ENCODE measurements around the gene PCDHGA8. TPM values are rescaled to one million over a fixed set of nuclear protein-coding genes. Genes with fewer than 3 reads are reported as not detected.
"Not testable (repeated sequence)": the region's sequence is repeated elsewhere in the genome, so short reads cannot be mapped to it uniquely, and the experiment has no call there.

The PCDHGA8 gene
- total RNA-seq, 1 donor from 2014 or later, result 8.5 TPM

DNA sequence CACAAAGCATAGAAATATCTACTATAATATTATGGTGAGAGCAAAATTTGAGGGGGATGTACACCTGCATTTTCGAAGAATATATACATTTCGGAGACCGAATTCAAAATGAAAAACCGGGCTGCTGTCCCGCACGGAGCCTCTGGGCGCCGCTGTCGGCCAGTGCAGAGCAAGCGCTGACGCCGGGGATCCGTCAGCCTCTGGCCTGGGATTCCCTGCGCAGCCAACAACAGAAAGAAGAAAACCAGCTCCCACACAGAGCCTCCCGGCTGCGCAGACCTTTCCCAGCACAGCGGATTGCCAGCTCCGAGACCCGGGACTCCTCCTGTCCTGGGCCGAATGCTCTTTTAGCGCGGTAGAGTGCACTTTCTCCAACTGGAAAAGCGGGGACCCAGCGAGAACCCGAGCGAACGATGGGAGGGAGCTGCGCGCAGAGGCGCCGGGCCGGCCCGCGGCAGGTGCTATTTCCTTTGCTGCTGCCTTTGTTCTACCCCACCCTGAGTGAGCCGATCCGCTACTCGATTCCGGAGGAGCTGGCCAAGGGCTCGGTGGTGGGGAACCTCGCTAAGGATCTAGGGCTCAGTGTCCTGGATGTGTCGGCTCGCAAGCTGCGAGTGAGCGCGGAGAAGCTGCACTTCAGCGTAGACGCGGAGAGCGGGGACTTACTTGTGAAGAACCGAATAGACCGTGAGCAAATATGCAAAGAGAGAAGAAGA lies 15.5 kb downstream of the PCDHGA8 start, which contains the start of gene PCDHGB6:
PCDHGB6 (plus strand) TSS at position 232 of the 716 bp plus-strand sequence; CDS start at position 414, 182 bp downstream.
- intact Hi-C loops (cut with micrococcal nuclease); H3K27me3 ChIP-seq (ENCODE audit: low read depth): not testable (repeated sequence)
- Histone ChIP-seq H3K36me3 (peaks cover 54% of the 10 kb centered on the region), H3K9me3 (replicated peaks) (peaks cover 100% of the 10 kb centered on the region), H3K4me3 (peak within 1 kb of the TSS; percentile 58), H3K4me1 (peaks cover 22% of the 10 kb centered on the region), H3K27ac (replicated peaks) (peak within 1 kb of the TSS; percentile 68)
- DNase-seq, result peak; percentile 52
- TF ChIP-seq, protein P1, sequence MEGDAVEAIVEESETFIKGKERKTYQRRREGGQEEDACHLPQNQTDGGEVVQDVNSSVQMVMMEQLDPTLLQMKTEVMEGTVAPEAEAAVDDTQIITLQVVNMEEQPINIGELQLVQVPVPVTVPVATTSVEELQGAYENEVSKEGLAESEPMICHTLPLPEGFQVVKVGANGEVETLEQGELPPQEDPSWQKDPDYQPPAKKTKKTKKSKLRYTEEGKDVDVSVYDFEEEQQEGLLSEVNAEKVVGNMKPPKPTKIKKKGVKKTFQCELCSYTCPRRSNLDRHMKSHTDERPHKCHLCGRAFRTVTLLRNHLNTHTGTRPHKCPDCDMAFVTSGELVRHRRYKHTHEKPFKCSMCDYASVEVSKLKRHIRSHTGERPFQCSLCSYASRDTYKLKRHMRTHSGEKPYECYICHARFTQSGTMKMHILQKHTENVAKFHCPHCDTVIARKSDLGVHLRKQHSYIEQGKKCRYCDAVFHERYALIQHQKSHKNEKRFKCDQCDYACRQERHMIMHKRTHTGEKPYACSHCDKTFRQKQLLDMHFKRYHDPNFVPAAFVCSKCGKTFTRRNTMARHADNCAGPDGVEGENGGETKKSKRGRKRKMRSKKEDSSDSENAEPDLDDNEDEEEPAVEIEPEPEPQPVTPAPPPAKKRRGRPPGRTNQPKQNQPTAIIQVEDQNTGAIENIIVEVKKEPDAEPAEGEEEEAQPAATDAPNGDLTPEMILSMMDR (IDR thresholded peaks at IDR 0.05; ENCODE audit: borderline replicate concordance), result peak; percentile 72

DNA sequence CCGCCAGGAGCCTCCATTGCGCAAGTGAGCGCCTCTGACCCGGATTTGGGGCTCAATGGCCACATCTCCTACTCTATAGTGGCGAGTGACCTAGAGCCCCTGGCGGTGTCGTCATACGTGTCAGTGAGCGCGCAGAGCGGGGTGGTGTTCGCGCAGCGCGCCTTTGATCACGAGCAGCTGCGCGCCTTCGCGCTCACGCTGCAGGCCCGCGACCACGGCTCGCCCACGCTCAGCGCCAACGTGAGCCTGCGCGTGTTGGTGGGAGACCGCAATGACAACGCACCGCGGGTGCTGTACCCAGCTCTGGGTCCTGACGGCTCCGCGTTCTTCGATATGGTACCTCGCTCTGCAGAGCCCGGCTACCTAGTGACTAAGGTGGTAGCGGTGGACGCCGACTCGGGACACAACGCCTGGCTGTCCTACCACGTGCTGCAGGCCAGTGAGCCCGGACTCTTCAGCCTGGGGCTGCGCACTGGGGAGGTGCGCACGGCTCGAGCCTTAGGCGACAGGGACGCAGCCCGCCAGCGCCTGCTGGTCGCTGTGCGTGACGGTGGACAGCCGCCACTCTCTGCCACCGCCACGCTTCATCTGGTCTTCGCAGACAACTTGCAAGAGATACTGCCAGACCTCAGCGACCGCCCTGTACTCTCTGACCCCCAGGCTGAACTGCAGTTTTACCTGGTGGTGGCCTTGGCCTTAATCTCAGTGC lies 17.3 kb downstream of the PCDHGA8 start:
- intact Hi-C loops (cut with micrococcal nuclease), result loop anchor here (10.0 kb wide), 1 partner anchor 145 kb away; no protein-coding TSS in a partner anchor
- H3K27ac ChIP-seq (replicated peaks), result no peak overlapping the region
- peaks cover 36% of the 10 kb centered on the region for H3K4me1 ChIP-seq
- H3K9me3 ChIP-seq (replicated peaks), result peaks cover 100% of the 10 kb centered on the region
- TF ChIP-seq, protein P1 (IDR thresholded peaks at IDR 0.05; ENCODE audit: borderline replicate concordance), result no peak
- DNase-seq, result no peak
- no peaks in the 10 kb centered on the region for H3K27me3 ChIP-seq (ENCODE audit: low read depth)
- peaks cover 54% of the 10 kb centered on the region for H3K36me3 ChIP-seq
- no peak overlapping the region for H3K4me3 ChIP-seq

DNA sequence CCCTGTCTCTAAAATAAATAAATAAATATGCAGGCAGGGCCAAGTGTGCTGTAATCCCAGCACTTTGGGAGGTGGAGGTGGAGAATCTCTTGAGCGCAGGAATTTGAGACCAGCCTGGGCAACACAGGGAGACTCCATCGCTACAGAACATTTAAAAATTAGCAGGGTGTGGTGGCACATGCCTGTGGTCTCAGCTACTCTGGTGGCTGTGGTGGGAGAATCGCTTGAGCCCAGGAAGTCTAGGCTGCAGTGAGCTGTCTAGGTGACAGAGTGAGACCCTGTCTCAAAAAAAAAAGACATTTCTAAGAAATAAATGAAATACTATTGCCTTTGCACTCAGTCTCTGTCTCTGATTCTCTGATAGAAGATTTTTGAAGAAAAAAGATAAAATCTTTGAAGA lies 19.1 kb downstream of the PCDHGA8 start:
- no peak for DNase-seq
- intact Hi-C loops (cut with micrococcal nuclease), result loop anchor here (10.0 kb wide), 1 partner anchor 143 kb away; no protein-coding TSS in a partner anchor
- Histone ChIP-seq H3K36me3 (peaks cover 41% of the 10 kb centered on the region), H3K27me3 (ENCODE audit: low read depth) (no peaks in the 10 kb centered on the region), H3K9me3 (replicated peaks) (peaks cover 100% of the 10 kb centered on the region), H3K4me3 (no peak overlapping the region), H3K27ac (replicated peaks) (no peak overlapping the region), H3K4me1 (peaks cover 36% of the 10 kb centered on the region)
- TF ChIP-seq, protein P1 (IDR thresholded peaks at IDR 0.05; ENCODE audit: borderline replicate concordance), result no peak

DNA sequence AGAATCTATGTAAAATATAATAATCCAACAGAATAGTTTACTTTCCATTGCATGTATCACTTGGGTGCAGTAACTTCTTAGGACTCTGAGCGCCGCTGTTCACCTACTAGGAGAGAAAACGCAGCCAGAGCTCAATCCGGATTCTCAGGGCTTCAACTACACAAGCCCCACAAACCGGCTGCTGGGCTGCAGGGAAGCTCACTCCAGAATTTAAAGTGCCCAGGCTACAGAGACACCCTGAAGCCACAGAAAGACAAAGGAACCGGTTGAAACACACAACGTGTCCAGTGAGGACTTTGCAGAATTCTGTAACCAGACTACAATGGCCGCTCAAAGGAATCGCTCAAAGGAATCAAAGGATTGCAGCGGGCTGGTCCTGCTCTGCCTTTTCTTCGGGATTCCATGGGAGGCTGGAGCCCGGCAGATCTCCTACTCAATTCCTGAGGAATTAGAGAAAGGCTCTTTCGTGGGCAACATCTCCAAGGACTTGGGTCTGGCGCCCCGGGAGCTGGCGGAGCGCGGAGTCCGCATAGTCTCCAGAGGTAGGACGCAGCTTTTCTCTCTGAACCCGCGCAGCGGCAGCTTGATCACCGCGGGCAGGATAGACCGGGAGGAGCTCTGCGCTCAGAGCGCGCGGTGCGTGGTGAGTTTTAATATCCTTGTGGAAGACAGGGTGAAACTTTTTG lies 20.6 kb downstream of the PCDHGA8 start, which contains the start of gene PCDHGA10:
PCDHGA10 (plus strand) TSS at position 134 of the 686 bp plus-strand sequence; CDS start at position 323, 189 bp downstream.
- TF ChIP-seq, protein P1 (IDR thresholded peaks at IDR 0.05; ENCODE audit: borderline replicate concordance), result peak; percentile 66
- H3K36me3 ChIP-seq, result peaks cover 41% of the 10 kb centered on the region
- intact Hi-C loops (cut with micrococcal nuclease), result loop anchor here (10.0 kb wide), 1 partner anchor 142 kb away; no protein-coding TSS in a partner anchor
- no peaks in the 10 kb centered on the region for H3K27me3 ChIP-seq (ENCODE audit: low read depth)
- H3K9me3 ChIP-seq (replicated peaks), result peaks cover 99% of the 10 kb centered on the region
- H3K27ac ChIP-seq (replicated peaks), result peak within 1 kb of the TSS; percentile 50
- no peak for DNase-seq
- H3K4me1 ChIP-seq, result peaks cover 46% of the 10 kb centered on the region
- H3K4me3 ChIP-seq, result peak within 1 kb of the TSS; percentile 54

DNA sequence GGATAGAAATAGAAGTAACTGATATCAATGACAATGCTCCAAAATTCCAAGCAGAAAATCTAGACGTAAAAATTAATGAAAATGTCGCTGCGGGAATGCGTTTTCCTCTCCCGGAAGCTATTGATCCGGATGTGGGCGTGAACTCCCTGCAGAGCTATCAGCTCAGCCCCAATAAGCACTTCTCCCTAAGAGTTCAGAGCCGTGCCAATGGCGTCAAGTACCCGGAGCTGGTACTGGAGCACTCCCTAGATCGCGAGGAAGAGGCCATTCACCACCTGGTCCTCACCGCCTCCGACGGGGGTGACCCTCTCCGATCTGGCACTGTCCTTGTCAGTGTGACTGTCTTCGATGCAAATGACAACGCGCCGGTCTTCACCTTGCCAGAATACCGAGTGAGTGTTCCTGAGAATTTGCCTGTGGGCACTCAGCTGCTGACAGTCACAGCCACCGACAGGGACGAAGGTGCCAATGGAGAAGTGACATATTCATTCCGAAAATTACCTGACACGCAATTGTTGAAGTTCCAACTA lies 21.2 kb downstream of the PCDHGA8 start:
- H3K36me3 ChIP-seq, result peaks cover 44% of the 10 kb centered on the region
- intact Hi-C loops (cut with micrococcal nuclease), result loop anchor here (10.0 kb wide), 1 partner anchor 141 kb away; no protein-coding TSS in a partner anchor
- peaks cover 99% of the 10 kb centered on the region for H3K9me3 ChIP-seq (replicated peaks)
- H3K27ac ChIP-seq (replicated peaks), result peak overlapping the region; percentile 50
- DNase-seq, result no peak
- H3K27me3 ChIP-seq (ENCODE audit: low read depth), result no peaks in the 10 kb centered on the region
- TF ChIP-seq, protein P1 (IDR thresholded peaks at IDR 0.05; ENCODE audit: borderline replicate concordance), result no peak
- H3K4me3 ChIP-seq, result peak overlapping the region; percentile 54
- H3K4me1 ChIP-seq, result peaks cover 52% of the 10 kb centered on the region

DNA sequence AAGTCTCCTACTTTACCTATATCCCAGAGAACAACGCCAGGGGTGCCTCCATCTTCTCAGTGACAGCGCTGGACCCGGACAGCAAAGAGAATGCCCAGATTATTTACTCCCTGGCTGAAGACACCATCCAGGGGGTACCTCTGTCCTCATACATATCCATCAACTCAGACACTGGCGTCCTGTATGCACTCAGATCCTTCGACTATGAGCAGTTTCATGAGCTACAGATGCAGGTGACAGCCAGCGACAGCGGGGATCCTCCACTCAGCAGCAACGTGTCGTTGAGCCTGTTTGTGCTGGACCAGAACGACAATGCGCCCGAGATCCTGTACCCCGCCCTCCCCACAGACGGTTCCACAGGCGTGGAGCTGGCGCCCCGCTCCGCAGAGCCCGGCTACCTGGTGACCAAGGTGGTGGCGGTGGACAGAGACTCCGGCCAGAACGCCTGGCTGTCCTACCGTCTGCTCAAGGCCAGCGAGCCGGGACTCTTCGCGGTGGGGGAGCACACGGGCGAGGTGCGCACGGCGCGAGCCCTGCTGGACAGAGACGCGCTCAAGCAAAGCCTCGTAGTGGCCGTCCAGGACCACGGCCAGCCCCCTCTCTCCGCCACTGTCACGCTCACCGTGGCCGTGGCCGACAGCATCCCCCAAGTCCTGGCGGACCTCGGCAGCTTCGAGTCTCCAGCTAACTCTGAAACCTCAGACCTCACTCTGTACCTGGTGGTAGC lies 22.3 kb downstream of the PCDHGA8 start:
- peaks cover 49% of the 10 kb centered on the region for H3K36me3 ChIP-seq

DNA sequence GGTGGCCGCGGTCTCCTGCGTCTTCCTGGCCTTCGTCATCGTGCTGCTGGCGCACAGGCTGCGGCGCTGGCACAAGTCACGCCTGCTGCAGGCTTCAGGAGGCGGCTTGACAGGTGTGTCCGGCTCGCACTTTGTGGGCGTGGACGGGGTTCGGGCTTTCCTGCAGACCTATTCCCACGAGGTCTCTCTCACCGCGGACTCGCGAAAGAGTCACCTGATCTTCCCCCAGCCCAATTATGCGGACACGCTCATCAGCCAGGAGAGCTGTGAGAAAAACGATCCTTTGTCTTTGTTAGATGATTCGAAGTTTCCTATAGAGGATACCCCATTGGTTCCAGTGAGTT lies 22.8 kb downstream of the PCDHGA8 start:
- Histone ChIP-seq H3K36me3 (peaks cover 48% of the 10 kb centered on the region), H3K9me3 (replicated peaks) (peaks cover 99% of the 10 kb centered on the region), H3K4me1 (peaks cover 59% of the 10 kb centered on the region)
- not testable (repeated sequence) for DNase-seq; H3K27me3 ChIP-seq (ENCODE audit: low read depth); H3K4me3 ChIP-seq; H3K27ac ChIP-seq (replicated peaks)
- intact Hi-C loops (cut with micrococcal nuclease), result loop anchor here (10.0 kb wide), 1 partner anchor 140 kb away; no protein-coding TSS in a partner anchor

More for the DNA sequence above, 22.3 kb downstream of the PCDHGA8 start:
- not testable (repeated sequence) for DNase-seq; H3K27ac ChIP-seq (replicated peaks); H3K4me3 ChIP-seq; H3K27me3 ChIP-seq (ENCODE audit: low read depth)
- intact Hi-C loops (cut with micrococcal nuclease), result loop anchor here (10.0 kb wide), 1 partner anchor 140 kb away; no protein-coding TSS in a partner anchor
- H3K4me1 ChIP-seq, result peaks cover 57% of the 10 kb centered on the region
- peaks cover 99% of the 10 kb centered on the region for H3K9me3 ChIP-seq (replicated peaks)

Measured in left ventricle myocardium inferior (tissue), 1 donor.